ENCODE data around the gene C3.

C3 gene

DNA sequence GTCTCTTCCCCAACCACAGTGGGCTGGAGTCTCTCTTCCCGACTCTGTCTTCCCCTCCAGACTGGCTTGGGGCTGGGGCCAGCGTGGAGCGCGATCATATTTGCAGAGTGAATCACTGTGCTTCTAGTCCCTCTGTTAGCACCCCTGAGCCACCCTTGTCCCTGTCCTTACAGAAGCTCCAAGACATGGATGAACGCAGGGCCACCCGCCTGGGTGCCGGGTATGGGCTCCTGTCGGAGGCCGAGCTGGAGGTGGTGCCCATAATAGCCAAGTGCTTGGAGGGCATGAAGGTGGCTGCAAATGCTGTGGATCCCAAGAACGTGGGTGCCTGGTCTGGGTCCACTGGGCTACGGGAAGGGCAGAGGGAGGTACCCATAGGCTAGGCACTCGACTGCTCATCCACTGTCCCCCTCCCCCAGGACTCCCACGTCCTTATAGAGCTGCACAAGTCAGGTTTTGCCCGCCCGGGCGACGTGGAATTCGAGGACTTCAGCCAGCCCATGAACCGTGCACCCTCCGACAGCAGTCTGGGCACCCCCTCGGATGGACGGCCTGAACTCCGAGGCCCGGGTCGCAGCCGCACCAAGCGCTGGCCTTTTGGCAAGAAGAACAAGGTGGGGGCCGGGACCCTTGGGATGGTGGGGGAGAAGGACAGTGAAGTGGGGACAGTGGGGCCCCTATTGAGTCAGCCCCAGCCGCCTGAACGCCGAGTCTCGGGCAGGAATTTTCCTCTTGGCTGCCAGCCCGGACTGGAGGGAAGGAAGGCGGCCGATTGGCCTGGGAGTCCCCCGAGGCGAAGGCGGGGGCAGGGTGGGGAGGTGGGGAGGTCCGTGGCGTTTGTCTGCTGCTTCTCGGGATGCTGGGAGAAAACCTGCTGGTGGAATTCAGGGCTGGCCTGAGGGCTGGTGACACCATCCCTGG, 24.2 kb upstream of the C3 start:
- DNase-seq = no peak

- no peak for DNase-seq
Measured at GRCh38 chr19:6743714-6744380, 23.4 kb upstream of the C3 start.

GRCh38 chr19:6743066-6743465, 22.6 kb upstream of the C3 start:
- no peak for DNase-seq

DNA sequence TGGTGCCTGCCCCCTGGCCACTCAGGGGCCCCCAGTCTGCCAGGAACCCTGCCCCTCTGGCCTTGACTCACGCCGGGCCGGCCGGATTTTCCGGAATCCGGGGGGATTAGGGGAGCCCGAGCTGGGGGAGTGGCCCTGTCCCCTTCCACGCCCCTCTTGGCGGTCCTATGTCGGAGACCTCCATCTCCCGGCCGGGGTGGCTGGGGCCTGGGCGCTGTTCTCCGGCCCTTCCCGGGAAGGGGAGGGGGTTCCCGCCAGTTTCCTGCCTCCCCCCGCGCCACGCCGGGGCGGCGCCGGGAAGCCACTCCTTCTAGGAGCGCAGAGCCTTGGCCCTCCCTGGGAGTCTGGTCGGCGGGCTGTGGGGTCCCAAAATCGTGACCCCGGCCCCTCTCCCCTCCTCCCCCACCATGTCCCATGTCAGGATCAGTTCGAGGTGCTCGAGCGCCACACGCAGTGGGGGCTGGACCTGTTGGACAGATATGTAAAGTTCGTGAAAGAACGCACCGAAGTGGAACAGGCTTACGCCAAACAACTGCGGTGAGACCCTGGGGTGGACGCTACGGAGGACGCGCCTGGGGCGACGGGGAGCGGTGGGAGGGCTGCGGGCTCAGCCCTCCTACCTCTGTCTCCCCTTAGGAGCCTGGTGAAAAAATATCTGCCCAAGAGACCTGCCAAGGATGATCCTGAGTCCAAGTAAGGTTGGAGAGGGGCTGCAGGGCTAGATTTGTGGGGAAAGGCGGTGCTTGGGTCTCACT, 20.3 kb upstream of the C3 start:
- no peak for DNase-seq

DNA sequence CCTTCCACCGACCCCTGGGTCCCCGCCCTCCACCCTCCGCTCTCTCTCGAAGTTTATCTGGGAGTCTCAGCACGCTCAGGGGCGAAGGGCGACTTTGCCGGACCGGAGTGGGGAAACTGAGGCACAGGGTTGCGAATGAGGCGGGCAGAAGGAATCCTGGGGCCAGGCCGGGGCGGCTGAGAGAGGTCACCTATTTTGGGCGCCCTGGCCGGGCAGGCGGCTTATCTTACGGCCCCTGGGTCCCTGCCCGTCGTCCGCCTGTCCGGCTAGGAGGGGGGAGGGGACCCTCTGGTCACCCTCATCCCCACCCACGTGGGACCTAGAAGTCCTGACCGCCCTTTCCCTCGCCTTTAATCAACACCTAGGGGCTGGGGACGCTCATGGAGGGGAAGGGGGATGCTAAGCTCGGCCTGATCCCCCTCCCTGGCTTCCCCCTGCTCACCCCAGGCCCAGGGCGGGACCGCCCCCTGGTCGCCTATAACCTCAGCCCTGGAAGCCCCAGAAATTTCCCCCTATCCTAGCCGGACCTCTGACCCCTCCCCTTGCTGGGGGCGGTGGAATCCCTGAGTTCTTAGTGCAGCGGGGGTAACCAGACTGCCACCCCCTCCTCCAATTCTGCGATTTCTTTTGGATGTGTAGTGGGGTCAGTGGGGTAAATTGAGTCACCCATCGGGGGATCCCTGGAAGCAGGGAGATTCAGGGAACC, 19.6 kb upstream of the C3 start:
- DNase-seq = no peak

- DNase-seq = peak; percentile 72 to 73
Measured at GRCh38 chr19:6739390-6739882, 19.0 kb upstream of the C3 start, which contains the start of gene TRIP10. TRIP10 (plus strand) TSS chr19:6739680; CDS start chr19:6739762, 82 bp downstream.

DNA sequence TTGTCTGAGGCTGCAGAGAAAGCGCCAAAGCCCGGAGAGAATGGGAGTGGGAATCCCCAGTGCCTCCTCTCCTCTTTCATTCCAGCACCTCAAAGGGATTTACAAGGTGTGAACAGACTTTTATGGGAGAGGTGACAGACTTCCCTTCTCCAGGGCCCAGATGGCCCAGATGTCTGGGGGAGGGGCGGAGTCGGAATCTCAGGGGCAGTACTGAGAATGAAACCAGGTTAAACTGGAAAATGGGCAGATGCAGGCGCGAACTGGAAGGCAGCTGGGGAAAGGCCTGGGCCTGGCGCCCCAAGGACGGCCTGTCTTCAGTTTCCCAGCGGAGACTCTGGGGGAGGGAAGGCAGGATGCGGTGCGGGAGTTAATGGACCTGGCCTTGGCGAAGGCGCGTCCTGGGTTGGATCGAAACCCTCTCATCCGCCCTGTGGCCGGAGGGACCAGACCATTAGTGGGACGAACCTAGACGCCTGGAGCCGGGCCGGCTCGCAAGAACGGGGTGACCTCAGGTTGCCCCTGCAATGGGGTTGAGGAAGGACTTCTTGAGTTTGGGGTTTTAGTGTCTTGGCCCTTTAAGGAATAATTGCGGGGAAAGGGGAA, 18.4 kb upstream of the C3 start:
- DNase-seq = peak in 1 of 2 experiments; percentile 12

GRCh38 chr19:6737873-6738786, 17.7 kb upstream of the C3 start:
- peak; percentile 73 to 74 for DNase-seq

DNA sequence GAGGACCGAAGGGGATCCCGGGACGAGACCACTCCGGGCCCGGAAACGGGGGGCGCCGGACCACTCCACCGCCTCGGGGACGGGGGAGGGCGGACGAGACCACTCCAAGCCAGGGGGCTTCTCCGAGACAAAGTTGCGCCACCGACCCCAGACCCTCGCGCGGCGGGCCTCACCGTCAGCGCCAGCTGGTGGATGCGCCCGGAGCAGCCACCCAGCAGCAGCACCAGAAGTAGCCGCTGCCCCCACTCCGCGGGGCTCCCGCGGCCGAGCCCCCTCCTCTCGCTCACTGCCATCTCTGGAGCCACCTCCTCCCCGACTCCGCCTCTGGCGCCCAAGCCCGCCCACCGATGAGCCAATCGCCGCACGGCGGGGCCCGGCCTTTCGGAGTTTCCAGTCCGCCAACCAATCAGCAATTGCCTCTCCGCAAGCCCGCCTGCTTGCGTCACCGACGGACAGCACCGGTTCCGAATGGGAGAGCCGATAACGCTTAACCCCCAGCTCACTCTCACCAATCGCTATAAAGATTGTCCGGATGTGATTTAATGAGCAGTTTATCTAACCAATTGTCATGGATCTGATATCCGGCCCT, 16.9 kb upstream of the C3 start, which contains the start of gene GPR108:
Gene GPR108 (minus strand): TSS at position 297 of the 589 bp plus-strand sequence. CDS start 4 bp downstream, at position 293.
- peak; percentile 98 to 99 for DNase-seq

- DNase-seq = no peak
Measured at GRCh38 chr19:6736917-6737283, 16.4 kb upstream of the C3 start.

DNA sequence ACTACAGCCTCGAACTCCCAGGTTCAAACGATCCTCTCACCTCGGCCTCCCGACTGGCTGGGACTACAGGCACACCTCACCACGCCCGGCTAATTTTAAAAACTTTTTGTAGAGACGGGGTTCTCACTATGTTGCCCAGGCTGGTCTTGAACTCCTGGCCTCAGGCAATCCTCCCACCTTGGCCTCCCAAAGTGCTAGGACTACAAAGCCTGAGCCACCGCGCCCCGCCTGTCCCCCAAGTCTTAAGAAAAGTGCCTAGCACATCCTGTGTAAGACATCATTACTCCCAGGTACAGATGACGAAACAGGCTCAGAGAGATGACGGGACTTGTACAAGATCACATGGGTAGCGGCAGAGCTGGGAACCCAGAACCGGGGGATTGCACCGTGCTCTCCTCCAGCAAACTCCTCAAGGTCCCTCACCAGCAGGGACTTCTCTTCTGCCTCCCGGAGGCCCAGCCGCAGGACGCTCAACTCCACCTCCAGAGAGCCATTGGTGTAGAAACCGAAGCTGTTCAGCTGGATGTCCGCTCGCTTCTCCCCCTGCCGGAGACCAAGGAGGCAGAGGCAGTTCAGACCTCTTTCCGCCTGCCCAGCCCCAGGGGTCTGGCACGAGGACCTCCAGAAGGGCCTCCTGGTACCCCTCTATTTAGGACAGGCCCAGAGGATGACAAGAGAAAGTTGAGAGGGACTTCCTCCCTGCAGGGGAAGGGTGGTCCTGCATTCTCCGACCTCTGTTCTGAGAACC, 15.9 kb upstream of the C3 start:
- DNase-seq = peak; percentile 49 to 53

DNA sequence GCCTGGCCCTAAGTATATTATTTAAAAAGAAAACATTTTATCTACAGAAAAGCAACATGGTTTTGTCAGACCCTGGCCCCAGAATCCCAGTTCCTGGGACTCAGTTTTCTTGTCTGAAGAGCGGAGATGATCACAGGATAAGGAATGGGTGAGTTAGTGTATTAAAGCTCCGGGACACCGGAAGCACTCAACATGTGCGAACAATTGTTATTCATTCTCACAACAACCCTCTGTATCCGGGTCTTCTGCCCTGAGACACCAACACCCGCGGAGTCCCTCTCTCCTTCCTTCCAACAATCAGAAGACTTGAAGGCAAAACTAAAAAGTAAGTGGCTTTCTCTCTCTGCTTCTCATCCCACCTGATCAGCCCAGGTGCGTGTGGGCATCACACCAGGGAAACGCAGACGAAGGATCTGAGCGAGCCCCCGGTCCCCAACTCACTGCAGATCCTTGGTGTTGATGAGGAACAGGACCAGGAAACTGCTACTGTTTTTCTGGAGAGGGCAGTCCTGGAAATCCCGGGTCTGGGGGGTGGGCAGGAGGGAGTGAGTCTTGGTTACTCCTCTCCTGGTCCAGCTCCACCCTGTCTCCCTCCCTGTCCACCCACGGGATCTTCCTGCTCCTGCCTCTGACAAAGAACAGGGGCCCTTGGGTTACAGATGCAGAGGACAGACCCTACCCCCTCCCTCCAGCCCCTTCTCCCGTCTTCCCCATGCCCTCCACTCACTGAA, 14.9 kb upstream of the C3 start:
- DNase-seq = no peak

- DNase-seq = no peak
Measured at GRCh38 chr19:6734096-6734696, 13.7 kb upstream of the C3 start.

- no peak for DNase-seq
Measured at GRCh38 chr19:6733338-6734095, 13.1 kb upstream of the C3 start.

GRCh38 chr19:6732803-6733337, 12.4 kb upstream of the C3 start:
- DNase-seq = no peak

GRCh38 chr19:6731822-6732221, 11.4 kb upstream of the C3 start:
- DNase-seq = no peak

DNA sequence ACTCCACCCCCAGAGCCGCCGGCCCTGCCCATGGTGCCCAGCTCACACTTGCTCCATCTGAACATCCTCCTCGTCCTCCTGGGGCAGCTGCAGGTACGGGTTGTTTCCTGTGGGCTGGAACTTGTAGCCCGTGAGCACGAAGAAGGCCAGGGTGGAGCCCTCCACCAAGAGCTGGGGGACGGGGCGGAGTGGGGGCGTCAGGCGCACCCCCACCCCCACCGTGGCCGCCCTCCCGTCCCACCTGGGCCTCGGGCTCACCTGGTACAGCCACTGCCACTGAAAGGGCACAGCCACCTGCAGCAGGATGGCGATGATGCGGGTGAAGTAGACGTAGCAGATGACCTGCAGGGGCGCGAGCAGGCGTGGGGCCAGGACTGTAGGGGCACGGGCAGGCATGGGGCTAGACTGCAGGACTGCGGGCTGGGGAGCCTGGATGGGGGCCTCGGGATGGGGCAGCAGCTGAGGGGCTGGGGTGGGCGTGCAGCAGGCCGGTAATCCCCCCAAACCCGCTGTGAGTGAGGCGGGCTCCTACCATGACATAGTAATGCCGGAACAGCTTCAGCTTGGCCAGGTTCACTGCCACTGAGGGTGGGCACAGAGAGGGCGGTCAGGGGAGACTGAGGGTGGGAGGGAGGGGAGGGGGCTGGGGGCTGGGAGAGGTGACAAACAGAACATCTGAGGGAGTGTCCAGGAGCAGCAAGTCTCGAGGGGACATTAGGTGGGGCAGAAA, 10.7 kb upstream of the C3 start:
- DNase-seq = no peak
